RPMI7951 (cell line): ENCODE measurements around the gene CDC42SE1. TPM values are rescaled to one million over a fixed set of nuclear protein-coding genes. Genes with fewer than 3 reads are reported as not detected.

Experiments
- DNase-seq: peaks from one replicate; pipeline ENCODE4 v3.0.0-alpha.2; 2012; ENCODE audit warnings: low read depth
- total RNA-seq: library from RNA; depleted of rRNA; stranded (reverse); fragments of >200 nt; shearing (Covaris generic); gene quantifications from 2 replicates; pipeline ENCODE4 v1.2.3, GENCODE V29; 2014; rRNA removed

Gene CDC42SE1
- total RNA-seq, result 54.9 and 60.2 TPM in 2 replicates

GRCh38 chr1:151059109-151060006 is at the start of gene CDC42SE1:
Gene CDC42SE1, minus strand, starts transcription at chr1:151059622. Its CDS starts 3,892 bp downstream, at chr1:151055730.
- DNase-seq, result peak; percentile 80

- no peak for DNase-seq
Observed at GRCh38 chr1:151108331-151108730, 48.9 kb upstream of the CDC42SE1 start.

- DNase-seq, result peak; percentile 32
Observed at GRCh38 chr1:151106894-151107293, 47.5 kb upstream of the CDC42SE1 start.

GRCh38 chr1:151104630-151105029 is 45.2 kb upstream of the CDC42SE1 start:
- no peak for DNase-seq

- no peak for DNase-seq
Observed at GRCh38 chr1:151098126-151098525, 38.7 kb upstream of the CDC42SE1 start.

GRCh38 chr1:151097426-151097825 is 38.0 kb upstream of the CDC42SE1 start:
- DNase-seq, result peak; percentile 35

- DNase-seq, result no peak
Observed at GRCh38 chr1:151085953-151086559, 26.6 kb upstream of the CDC42SE1 start.

GRCh38 chr1:151072224-151072623 is 12.8 kb upstream of the CDC42SE1 start:
- no peak for DNase-seq

- DNase-seq, result peak; percentile 94
Observed at GRCh38 chr1:151070474-151071276, 11.3 kb upstream of the CDC42SE1 start, which contains the start of gene GABPB2. Gene GABPB2, plus strand, starts transcription at chr1:151070761. Its CDS starts 17,429 bp downstream, at chr1:151088190.

GRCh38 chr1:151069103-151069486 is 9.7 kb upstream of the CDC42SE1 start:
- DNase-seq, result no peak

- no peak for DNase-seq
Observed at GRCh38 chr1:151067185-151067584, 7.8 kb upstream of the CDC42SE1 start.

GRCh38 chr1:151065089-151065645 is 5.7 kb upstream of the CDC42SE1 start:
- DNase-seq, result no peak

GRCh38 chr1:151062741-151063371 is 3.4 kb upstream of the CDC42SE1 start:
- peak; percentile 62 for DNase-seq

GRCh38 chr1:151061704-151062103 is 2.3 kb upstream of the CDC42SE1 start:
- no peak for DNase-seq

- no peak for DNase-seq
Observed at GRCh38 chr1:151060657-151061421, 1.4 kb upstream of the CDC42SE1 start.

- peak; percentile 71 for DNase-seq
Observed at GRCh38 chr1:151060007-151060656, 710 bp upstream of the CDC42SE1 start, which contains the start of gene MLLT11. Gene MLLT11, plus strand, starts transcription at chr1:151060397. Its CDS starts 6,828 bp downstream, at chr1:151067225.

GRCh38 chr1:151058692-151059091 is 730 bp downstream of the CDC42SE1 start:
- DNase-seq, result no peak

- no peak for DNase-seq
Observed at GRCh38 chr1:151056149-151056548, 3.3 kb downstream of the CDC42SE1 start.

- DNase-seq, result no peak
Observed at GRCh38 chr1:151055581-151055980, 3.8 kb downstream of the CDC42SE1 start.
